HEK293 (cell line): ENCODE data around the gene PKP3.

Experiments used
- CTCF ChIA-PET: fragments of 350-600 bp; formaldehyde crosslinking; extraction: SDS; loops from one replicate; lab custom pipeline; 2021; ENCODE audit warnings: antibody characterized with exemption; lab: Yijun Ruan, JAX
- POLR2A ChIA-PET: fragments of 300-600 bp; formaldehyde crosslinking; extraction: SDS; loops from one replicate; lab custom pipeline; 2020; ENCODE audit warnings: antibody characterized with exemption, inconsistent platforms; lab: Yijun Ruan, JAX
- H3K27ac ChIP-seq: fragments of 200-500 bp; sonication (Bioruptor generic); 2 replicates; pipeline ENCODE4 v1.5.1; 2014; ENCODE audit warnings: low read depth, low read length, control low read depth, inconsistent platforms; ENCODE audit errors: extremely low read depth
- H3K36me3 ChIP-seq, 2 experiments: fragments of 200-500 bp in 1 of 2; sonication (Bioruptor generic) in 1 of 2; 1 replicate in 1 of 2; 2 replicates in 1 of 2; pipeline ENCODE4 v1.5.1; 2014 to 2017; ENCODE audit warnings: inconsistent platforms in 2 of 2, low read length in 2 of 2; ENCODE audit not compliant: control insufficient read depth in 2 of 2, insufficient read depth in 1 of 2
- H3K4me1 ChIP-seq: fragments of 200-500 bp; sonication (Bioruptor generic); 2 replicates; pipeline ENCODE4 v1.5.1; 2014; ENCODE audit warnings: mild to moderate bottlenecking, low read length, inconsistent platforms; ENCODE audit not compliant: control insufficient read depth, insufficient read depth
- H3K4me3 ChIP-seq: 2 replicates; pipeline ENCODE4 v1.5.1; 2011; ENCODE audit warnings: low read depth, mild to moderate bottlenecking, control low read depth, low read length, moderate library complexity
- H3K9me3 ChIP-seq: fragments of 200-500 bp; sonication (Bioruptor generic); 2 replicates; pipeline ENCODE4 v1.5.1; 2014; ENCODE audit warnings: low read depth, low read length, inconsistent platforms; ENCODE audit not compliant: control insufficient read depth, insufficient read depth
- ATF2 ChIP-seq: fragments of 450-650 bp; formaldehyde crosslinking; IDR thresholded peaks from 2 replicates; pipeline ENCODE4 v1.5.1; 2016; ENCODE audit warnings: missing biosample characterization, missing genetic modification characterization, low read depth
- GLIS1 ChIP-seq: fragments of 450-650 bp; formaldehyde crosslinking; IDR thresholded peaks from 2 replicates; pipeline ENCODE4 v1.5.1; 2016; ENCODE audit warnings: missing biosample characterization, missing genetic modification characterization
- GLIS2 ChIP-seq: fragments of 450-650 bp; formaldehyde crosslinking; IDR thresholded peaks from 2 replicates; pipeline ENCODE4 v1.5.1; 2016; ENCODE audit warnings: missing biosample characterization, missing genetic modification characterization
- KLF1 ChIP-seq: fragments of 450-650 bp; formaldehyde crosslinking; IDR thresholded peaks from 2 replicates; pipeline ENCODE4 v1.5.1; 2016; ENCODE audit warnings: missing biosample characterization, missing genetic modification characterization
- OSR2 ChIP-seq: fragments of 450-650 bp; formaldehyde crosslinking; IDR thresholded peaks from 2 replicates; pipeline ENCODE4 v1.5.1; 2016; ENCODE audit warnings: missing biosample characterization, missing genetic modification characterization
- SCRT2 ChIP-seq: fragments of 450-650 bp; formaldehyde crosslinking; IDR thresholded peaks from 2 replicates; pipeline ENCODE4 v1.5.1; 2016; ENCODE audit warnings: missing biosample characterization, missing genetic modification characterization
- ZFHX2 ChIP-seq: fragments of 450-650 bp; formaldehyde crosslinking; conservative IDR thresholded peaks from 2 replicates; pipeline ENCODE4 v1.5.1; 2016; ENCODE audit warnings: missing biosample characterization, missing genetic modification characterization
- ZIC2 ChIP-seq: fragments of 450-650 bp; formaldehyde crosslinking; IDR thresholded peaks from 2 replicates; pipeline ENCODE4 v1.5.1; 2016; ENCODE audit warnings: missing biosample characterization, missing genetic modification characterization
- ZNF114 ChIP-seq: fragments of 450-650 bp; formaldehyde crosslinking; IDR thresholded peaks from 2 replicates; pipeline ENCODE4 v1.5.0; 2017; ENCODE audit warnings: missing biosample characterization, missing genetic modification characterization
- ZNF274 ChIP-seq, 2 experiments: fragments of 200-500 bp in 1 of 2; fragments of 450-650 bp in 1 of 2; sonication (Bioruptor generic) in 1 of 2; formaldehyde crosslinking in 1 of 2; IDR thresholded peaks; 2 replicates each; pipeline versions ENCODE4 v1.5.1 to v1.6.1; 2014 to 2016; ENCODE audit warnings: borderline replicate concordance in 1 of 2, inconsistent platforms in 1 of 2, low read length in 1 of 2, missing biosample characterization in 1 of 2, missing genetic modification characterization in 1 of 2
- ZNF354C ChIP-seq: fragments of 450-650 bp; formaldehyde crosslinking; IDR thresholded peaks from 2 replicates; pipeline ENCODE4 v1.5.1; 2016; ENCODE audit warnings: missing biosample characterization, missing genetic modification characterization, low read depth, borderline replicate concordance
- ZNF433 ChIP-seq: fragments of 450-650 bp; formaldehyde crosslinking; IDR thresholded peaks from 2 replicates; pipeline ENCODE4 v1.5.1; 2016; ENCODE audit warnings: missing biosample characterization, missing genetic modification characterization, low read depth
- ZNF654 ChIP-seq: fragments of 450-650 bp; formaldehyde crosslinking; IDR thresholded peaks from 2 replicates; pipeline ENCODE4 v1.5.1; 2016; ENCODE audit warnings: low read depth, missing biosample characterization, missing genetic modification characterization
- ZNF768 ChIP-seq: fragments of 450-650 bp; formaldehyde crosslinking; IDR thresholded peaks from 2 replicates; pipeline ENCODE4 v1.5.1; 2018; ENCODE audit warnings: missing biosample characterization, mild to moderate bottlenecking, missing genetic modification characterization
- ZNF777 ChIP-seq: fragments of 450-650 bp; formaldehyde crosslinking; IDR thresholded peaks from 2 replicates; pipeline ENCODE4 v1.5.1; 2017; ENCODE audit warnings: missing biosample characterization, missing genetic modification characterization, borderline replicate concordance
- ZNF785 ChIP-seq: fragments of 450-650 bp; formaldehyde crosslinking; IDR thresholded peaks from 2 replicates; pipeline ENCODE4 v1.5.1; 2016; ENCODE audit warnings: missing biosample characterization, missing genetic modification characterization

Gene PKP3

DNA sequence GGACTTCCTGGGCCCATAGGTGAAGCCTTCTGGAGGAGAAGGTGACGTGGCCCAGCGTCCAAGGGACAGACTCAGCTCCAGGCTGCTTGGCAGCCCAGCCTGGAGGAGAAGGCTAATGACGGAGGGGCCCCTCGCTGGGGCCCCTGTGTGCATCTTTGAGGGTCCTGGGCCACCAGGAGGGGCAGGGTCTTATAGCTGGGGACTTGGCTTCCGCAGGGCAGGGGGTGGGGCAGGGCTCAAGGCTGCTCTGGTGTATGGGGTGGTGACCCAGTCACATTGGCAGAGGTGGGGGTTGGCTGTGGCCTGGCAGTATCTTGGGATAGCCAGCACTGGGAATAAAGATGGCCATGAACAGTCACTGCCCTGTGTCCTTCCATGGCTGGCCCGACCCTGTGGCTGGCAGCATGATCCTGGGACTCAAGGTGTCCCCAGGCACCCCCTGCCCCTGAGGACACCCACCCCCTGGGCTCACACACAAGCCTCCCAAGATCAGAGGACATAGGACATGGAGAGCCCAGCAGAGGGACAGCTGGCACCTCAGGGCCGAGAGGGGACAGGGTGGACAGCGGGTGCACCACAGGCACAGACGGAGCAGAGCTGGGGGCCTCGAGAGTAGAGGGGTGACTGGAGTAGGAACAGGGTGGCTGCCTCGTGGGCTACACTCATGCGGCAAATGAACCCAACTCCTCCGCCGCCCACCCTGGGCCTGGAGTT, 10.7 kb downstream of the PKP3 start:
- H3K36me3 ChIP-seq: peaks cover 0 to 23% of the 10 kb centered on the region in 2 experiments; a peak in 1 of 3 replicates
- H3K4me1 ChIP-seq: no peaks in the 10 kb centered on the region
- TF ChIP-seq ZNF654 (tag by site-specific recombination) (no peak), ZFHX2 (tag by site-specific recombination) (no peak), ZNF274 (IDR thresholded peaks at IDR 0.05; ENCODE audit: low read length) (no peak), ZNF274 (tag by site-specific recombination; IDR thresholded peaks at IDR 0.05; ENCODE audit: borderline replicate concordance) (no peak), ATF2 (tag by site-specific recombination) (no peak), ZNF354C (tag by site-specific recombination) (no peak), ZNF777 (tag by site-specific recombination) (no peak)
- no peaks in the 10 kb centered on the region for H3K9me3 ChIP-seq
- ChIA-PET CTCF (interaction anchor here (0.6 kb wide), 1 partner anchor 68 kb away, joined by 3 read pairs; no protein-coding TSS in a partner anchor), POLR2A (no interaction called here)
- no peak overlapping the region for H3K27ac ChIP-seq
- no peak overlapping the region for H3K4me3 ChIP-seq

GRCh38 chr11:405323-405953, 11.4 kb downstream of the PKP3 start:
- H3K36me3 ChIP-seq: peaks cover 0 to 18% of the 10 kb centered on the region in 2 experiments; a peak in 1 of 3 replicates
- no peak overlapping the region for H3K27ac ChIP-seq
- H3K4me1 ChIP-seq: no peaks in the 10 kb centered on the region
- TF ChIP-seq ZNF768 (tag by site-specific recombination) (no peak), KLF1 (tag by site-specific recombination) (0 out of 2 replicates have a peak, but pooled peaks have one; percentile 14), ZIC2 (tag by site-specific recombination) (peak; percentile 90)
- ChIA-PET CTCF (interaction anchor here (1.9 to 2.8 kb wide), 2 partner anchors 43 to 155 kb away, joined by 6 to 15 read pairs; no protein-coding TSS in a partner anchor), POLR2A (interaction anchor here (0.5 kb wide), 1 partner anchor 41 kb away, joined by 4 read pairs; no protein-coding TSS in a partner anchor)
- no peaks in the 10 kb centered on the region for H3K9me3 ChIP-seq
- no peak overlapping the region for H3K4me3 ChIP-seq

- peak; percentile 42; the same call in 1 of the 2 replicates for TF ChIP-seq SCRT2 (tag by site-specific recombination)
- peak; percentile 33; the same call in 1 of the 2 replicates for TF ChIP-seq GLIS2
- no peak for TF ChIP-seq ZNF785 (tag by site-specific recombination)
- no peak for TF ChIP-seq ZNF114 (tag by site-specific recombination)
- TF ChIP-seq OSR2 (tag by site-specific recombination): no peak
- TF ChIP-seq ZNF354C (tag by site-specific recombination): no peak
- no peak for TF ChIP-seq ZNF433 (tag by site-specific recombination)
- peak; percentile 27; the same call in 1 of the 2 replicates for TF ChIP-seq GLIS1 (tag by site-specific recombination)
- peak; percentile 71 for TF ChIP-seq ZIC2 (tag by site-specific recombination)
- no peaks in the 10 kb centered on the region for H3K4me1 ChIP-seq
- H3K4me3 ChIP-seq: peak overlapping the region; percentile 36; the same call in 1 of the 2 replicates
- no peak overlapping the region for H3K27ac ChIP-seq
- CTCF ChIA-PET: interaction anchor here (1.9 to 2.8 kb wide), 2 partner anchors 42 to 156 kb away, joined by 6 to 15 read pairs; no protein-coding TSS in a partner anchor
- no peaks in the 10 kb centered on the region for H3K9me3 ChIP-seq
- H3K36me3 ChIP-seq: peaks cover 0 to 18% of the 10 kb centered on the region in 2 experiments; a peak in 1 of 3 replicates
- POLR2A ChIA-PET: interaction anchor here (0.5 to 2.0 kb wide), 5 partner anchors 9 to 51 kb away, joined by 4 to 15 read pairs (median 9); partner anchors contain the start of gene PTDSS2
These were observed 12.2 kb downstream of the PKP3 start for GRCh38 chr11:405954-406795.
